ENCODE measurements around the gene TMUB2. TPM values are rescaled to one million over a fixed set of nuclear protein-coding genes. Genes with fewer than 3 reads are reported as not detected.

Gene TMUB2
- total and polyA plus RNA-seq, 9 of the 15 experiments (the other 6 are each of a cell fraction or from before 2014, with no cell fraction given) = 4.1 to 29.8 (median 16.3) TPM

DNA sequence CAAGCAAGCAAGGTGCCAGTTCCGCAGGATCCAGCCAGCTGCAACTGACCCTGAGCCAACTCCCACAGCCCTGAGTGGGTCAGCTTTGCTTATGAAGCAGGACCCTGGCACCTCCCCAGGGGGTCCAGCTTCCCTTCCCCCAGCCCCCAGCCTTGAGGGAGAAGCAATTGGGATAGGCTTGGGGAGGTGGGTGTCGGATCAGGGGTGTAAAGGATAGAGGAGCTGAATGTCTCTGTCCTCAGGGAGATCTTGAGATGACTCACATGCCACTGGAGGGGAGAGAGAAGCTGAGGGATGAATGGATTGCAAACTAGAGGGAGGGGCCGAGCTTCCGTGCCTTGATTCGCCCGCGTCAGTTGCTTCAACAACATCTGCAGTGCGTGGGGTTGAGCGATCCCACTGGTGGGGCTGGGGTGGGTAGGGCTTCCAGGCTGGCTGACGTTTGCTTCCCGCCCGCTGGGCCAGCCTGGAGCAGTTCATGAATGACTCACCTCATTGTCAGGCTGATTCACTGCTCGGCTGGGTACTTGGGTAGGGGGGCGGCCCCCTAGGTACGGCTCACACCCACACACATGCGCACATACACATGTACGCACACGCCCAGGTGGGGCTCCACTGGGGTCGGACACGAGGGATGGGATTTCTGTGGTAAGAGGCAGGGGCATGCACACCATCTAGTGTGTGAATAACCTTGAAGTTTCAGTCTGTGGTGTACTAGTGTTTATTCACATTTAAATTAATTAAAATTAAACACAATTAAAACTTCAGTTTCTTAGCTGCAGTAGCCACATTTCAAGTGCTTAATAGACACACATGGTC is 48.7 kb upstream of the TMUB2 start:
- intact Hi-C loops (cut with micrococcal nuclease) = no loop called here
- peak; percentile 94 for FAIRE-seq
- H3K4me1 ChIP-seq (replicated peaks in 1 of 2; ENCODE audit: control insufficient read depth in 2 of 2, insufficient read depth in 2 of 2, low read length in 2 of 2) = peaks cover 28 to 44% of the 10 kb centered on the region in 2 experiments
- TF ChIP-seq L3MBTL2 (IDR thresholded peaks at IDR 0.05) (peak; percentile 79), MTA3 (IDR thresholded peaks at IDR 0.05; ENCODE audit: borderline replicate concordance) (peak; percentile 80), TEAD4 (IDR thresholded peaks at IDR 0.05; ENCODE audit: low read length) (peak; percentile 16; the same call in 1 of the 2 replicates), TEAD4 (CRISPR knock-in tag; IDR thresholded peaks at IDR 0.05; ENCODE audit: borderline replicate concordance) (peak; percentile 65; the same call in 1 of the 2 replicates), ZNF586 (CRISPR knock-in tag; conservative IDR thresholded peaks at IDR 0.05) (no peak), HDGF (IDR thresholded peaks at IDR 0.05) (no peak), SIN3B (IDR thresholded peaks at IDR 0.05; ENCODE audit: low read depth) (no peak), ZNF583 (CRISPR knock-in tag; IDR thresholded peaks at IDR 0.05) (0 out of 2 replicates have a peak, but pooled peaks have one; percentile 50), JUN (IDR thresholded peaks at IDR 0.05; ENCODE audit: borderline replicate concordance, low read depth, low read length) (peak; percentile 92), JUN (CRISPR knock-in tag; IDR thresholded peaks at IDR 0.05; ENCODE audit: borderline replicate concordance) (no peak), PTTG1 (tag; IDR thresholded peaks at IDR 0.05; ENCODE audit: low read depth) (no peak), MYNN (IDR thresholded peaks at IDR 0.05) (peak; percentile 82), MYNN (CRISPR knock-in tag; IDR thresholded peaks at IDR 0.05) (no peak)
- TF ChIP-seq, protein P1, sequence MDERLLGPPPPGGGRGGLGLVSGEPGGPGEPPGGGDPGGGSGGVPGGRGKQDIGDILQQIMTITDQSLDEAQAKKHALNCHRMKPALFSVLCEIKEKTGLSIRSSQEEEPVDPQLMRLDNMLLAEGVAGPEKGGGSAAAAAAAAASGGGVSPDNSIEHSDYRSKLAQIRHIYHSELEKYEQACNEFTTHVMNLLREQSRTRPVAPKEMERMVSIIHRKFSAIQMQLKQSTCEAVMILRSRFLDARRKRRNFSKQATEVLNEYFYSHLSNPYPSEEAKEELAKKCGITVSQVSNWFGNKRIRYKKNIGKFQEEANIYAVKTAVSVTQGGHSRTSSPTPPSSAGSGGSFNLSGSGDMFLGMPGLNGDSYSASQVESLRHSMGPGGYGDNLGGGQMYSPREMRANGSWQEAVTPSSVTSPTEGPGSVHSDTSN (CRISPR knock-in tag; IDR thresholded peaks at IDR 0.05; ENCODE audit: low read depth) = no peak
- TF ChIP-seq, protein P1 (tag; conservative IDR thresholded peaks at IDR 0.05; ENCODE audit: low read depth) = peak; percentile 57; the same call in 1 of the 2 replicates
- TF ChIP-seq, protein P2, sequence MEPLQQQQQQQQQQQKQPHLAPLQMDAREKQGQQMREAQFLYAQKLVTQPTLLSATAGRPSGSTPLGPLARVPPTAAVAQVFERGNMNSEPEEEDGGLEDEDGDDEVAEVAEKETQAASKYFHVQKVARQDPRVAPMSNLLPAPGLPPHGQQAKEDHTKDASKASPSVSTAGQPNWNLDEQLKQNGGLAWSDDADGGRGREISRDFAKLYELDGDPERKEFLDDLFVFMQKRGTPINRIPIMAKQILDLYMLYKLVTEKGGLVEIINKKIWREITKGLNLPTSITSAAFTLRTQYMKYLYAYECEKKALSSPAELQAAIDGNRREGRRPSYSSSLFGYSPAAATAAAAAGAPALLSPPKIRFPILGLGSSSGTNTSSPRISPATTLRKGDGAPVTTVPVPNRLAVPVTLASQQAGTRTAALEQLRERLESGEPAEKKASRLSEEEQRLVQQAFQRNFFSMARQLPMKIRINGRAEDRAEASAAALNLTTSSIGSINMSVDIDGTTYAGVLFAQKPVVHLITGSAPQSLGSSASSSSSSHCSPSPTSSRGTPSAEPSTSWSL (CRISPR knock-in tag; IDR thresholded peaks at IDR 0.05; ENCODE audit: borderline replicate concordance) = no peak
- TF ChIP-seq, protein P3, sequence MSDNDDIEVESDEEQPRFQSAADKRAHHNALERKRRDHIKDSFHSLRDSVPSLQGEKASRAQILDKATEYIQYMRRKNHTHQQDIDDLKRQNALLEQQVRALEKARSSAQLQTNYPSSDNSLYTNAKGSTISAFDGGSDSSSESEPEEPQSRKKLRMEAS (CRISPR knock-in tag; IDR thresholded peaks at IDR 0.05) = peak; percentile 99
- TF ChIP-seq, protein P4, sequence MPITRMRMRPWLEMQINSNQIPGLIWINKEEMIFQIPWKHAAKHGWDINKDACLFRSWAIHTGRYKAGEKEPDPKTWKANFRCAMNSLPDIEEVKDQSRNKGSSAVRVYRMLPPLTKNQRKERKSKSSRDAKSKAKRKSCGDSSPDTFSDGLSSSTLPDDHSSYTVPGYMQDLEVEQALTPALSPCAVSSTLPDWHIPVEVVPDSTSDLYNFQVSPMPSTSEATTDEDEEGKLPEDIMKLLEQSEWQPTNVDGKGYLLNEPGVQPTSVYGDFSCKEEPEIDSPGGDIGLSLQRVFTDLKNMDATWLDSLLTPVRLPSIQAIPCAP (CRISPR knock-in tag; IDR thresholded peaks at IDR 0.05; ENCODE audit: borderline replicate concordance) = peak; percentile 83; the same call in 1 of the 2 replicates

More for the DNA sequence above, 48.7 kb upstream of the TMUB2 start:
- Histone ChIP-seq H3K27ac (ENCODE audit: extremely low read depth, low read depth, low read length) (peak overlapping the region; percentile 94), H3K9me3 (replicated peaks; ENCODE audit: control insufficient read depth, insufficient read depth, low read depth, low read length) (no peaks in the 10 kb centered on the region), H4K20me1 (replicated peaks; ENCODE audit: control insufficient read depth, insufficient read depth, low read length) (no peaks in the 10 kb centered on the region), H3K9me1 (ENCODE audit: control insufficient read depth, insufficient read depth, low read length) (no peaks in the 10 kb centered on the region), H2AFZ (ENCODE audit: low read depth, low read length) (peak overlapping the region; percentile 98), H3K4me2 (ENCODE audit: insufficient read depth, low read length) (peak overlapping the region; percentile 74), H3K79me2 (ENCODE audit: control insufficient read depth, insufficient read depth, low read length) (peaks cover 14% of the 10 kb centered on the region), H3K4me3 (peak overlapping the region; percentile 6; the same call in 1 of the 2 replicates), H3K9ac (ENCODE audit: insufficient read depth in 1 of 2, low read depth in 2 of 2, low read length in 2 of 2) (peak overlapping the region; percentile 76), H3K27me3 (ENCODE audit: control insufficient read depth in 2 of 2, insufficient read depth in 2 of 2, low read length in 2 of 2) (no peaks in the 10 kb centered on the region), H3K36me3 (ENCODE audit: control insufficient read depth, insufficient read depth, low read length) (no peaks in the 10 kb centered on the region)
- BruUV-seq (replicated peaks) = no TSS peak
- WGBS (ENCODE audit: insufficient coverage, low coverage, missing lambda C conversion rate) = 6% methylated on average over 18 of the region's 20 CpGs
- ChIA-PET CTCF (ENCODE audit: low intra/inter-chr PET ratio) (no interaction called here), POLR2A (interaction anchor here (0.6 to 2.0 kb wide), 9 partner anchors 9 to 49 kb away, joined by 3 to 6 read pairs (median 4); partner anchors contain the start of genes HDAC5 and TMUB2)
- DNase-seq (ENCODE audit: extremely low read depth in 1 of 4, low spot score in 3 of 4) = peak; percentile 95 to 96 (median 96)
- in situ Hi-C loops (cut with MboI) = no loop called here
- ATAC-seq = peak; percentile 87

Measured in K562 (cell line).